Cardiac fibroblast (primary cell): ENCODE measurements around the gene SPRED2.

ENCODE experiments used
- DNase-seq, 2 donors: peaks; one replicate each; pipeline versions ENCODE4 v3.0.0 to v3.0.0-alpha.2; 2010; ENCODE audit warnings: low read depth in 2 of 2
- H3K4me3 ChIP-seq, 2 donors: replicated peaks in 1 of 2; 1 replicate in 1 of 2; 2 replicates in 1 of 2; pipeline ENCODE4 v1.5.1; 2011; ENCODE audit warnings: low read depth in 2 of 2, low read length in 2 of 2, mild to moderate bottlenecking in 2 of 2, moderate library complexity in 1 of 2
- CTCF ChIP-seq: IDR thresholded peaks from one replicate; pipeline ENCODE4 v1.5.1; 2011; ENCODE audit warnings: low read depth, mild to moderate bottlenecking, low read length, inconsistent platforms

The SPRED2 gene

GRCh38 chr2:65355186-65355831, 77.1 kb downstream of the SPRED2 start:
- no peak for TF ChIP-seq CTCF
- no peak overlapping the region for H3K4me3 ChIP-seq
- DNase-seq = peak in 1 of 2 donors; percentile 29

GRCh38 chr2:65354773-65355172, 77.6 kb downstream of the SPRED2 start:
- DNase-seq = no peak
- no peak overlapping the region for H3K4me3 ChIP-seq
- TF ChIP-seq CTCF = no peak

GRCh38 chr2:65353927-65354326, 78.5 kb downstream of the SPRED2 start:
- DNase-seq = no peak
- no peak for TF ChIP-seq CTCF
- H3K4me3 ChIP-seq = no peak overlapping the region

- no peak for DNase-seq
- H3K4me3 ChIP-seq = no peak overlapping the region
These were observed 79.4 kb downstream of the SPRED2 start for GRCh38 chr2:65353046-65353445.

GRCh38 chr2:65351948-65352595, 80.3 kb downstream of the SPRED2 start:
- H3K4me3 ChIP-seq = no peak overlapping the region
- no peak for TF ChIP-seq CTCF
- DNase-seq = no peak

More at GRCh38 chr2:65353046-65353445, 79.4 kb downstream of the SPRED2 start:
- no peak for TF ChIP-seq CTCF

GRCh38 chr2:65351234-65351947, 81.0 kb downstream of the SPRED2 start:
- no peak for TF ChIP-seq CTCF
- DNase-seq = peak; percentile 34 to 50
- no peak overlapping the region for H3K4me3 ChIP-seq
